T-helper 2 cell (primary cell): ENCODE results near the gene HIPK1.

Source experiments
- DNase-seq, 5 experiments: peaks; one replicate each; pipeline versions ENCODE4 v3.0.0 to v3.0.0-alpha.2; 2012 to 2022
- total RNA-seq, 2 donors: gene quantifications; one replicate each; lab custom pipeline; 2026; lab: John Stamatoyannopoulos, UW

Gene HIPK1
- total RNA-seq: 340 to 765 reads per million in 2 donors

DNA sequence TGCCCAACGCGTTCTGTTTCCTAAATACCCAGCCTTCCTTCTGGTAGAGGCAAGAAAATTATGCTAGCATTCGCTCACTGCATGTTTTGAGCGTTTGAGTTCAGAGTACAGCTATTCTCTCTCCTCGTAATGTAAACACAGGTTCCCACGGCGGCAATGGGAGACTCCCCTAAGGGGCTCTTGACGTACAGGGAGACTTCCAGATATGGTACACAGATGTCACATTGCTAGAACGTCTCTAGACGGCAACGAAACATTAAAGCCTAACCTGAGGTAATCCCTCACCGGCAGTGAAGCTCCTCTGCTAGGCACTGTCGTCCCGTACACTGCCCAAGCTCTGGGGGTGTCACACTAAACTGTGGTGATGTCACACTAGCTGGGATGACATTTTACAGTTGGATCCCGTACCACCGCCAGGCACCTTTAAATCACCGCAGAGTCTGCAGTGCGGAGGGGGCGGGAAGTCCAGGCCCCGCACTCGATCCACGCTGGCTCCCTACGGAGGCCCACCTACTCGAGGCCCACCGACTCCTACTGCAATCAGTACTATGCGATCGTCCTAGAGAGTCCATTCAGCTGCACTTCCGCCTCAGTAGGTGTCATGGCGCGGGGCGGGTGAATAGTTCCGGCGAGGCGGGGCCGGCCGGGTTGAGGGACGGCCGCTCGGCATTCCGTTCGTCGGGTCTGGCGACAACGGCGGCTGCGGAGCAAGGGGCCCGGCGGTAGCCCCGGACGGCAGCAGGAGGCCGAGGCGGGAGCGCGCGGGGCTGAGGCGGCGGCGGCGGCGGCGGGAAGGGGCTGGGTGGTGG is at the start of gene HIPK1:
Gene HIPK1 (plus strand): TSS at position 384 of the 809 bp plus-strand sequence.
- peak; percentile 81 to 95 (median 88) for DNase-seq

DNA sequence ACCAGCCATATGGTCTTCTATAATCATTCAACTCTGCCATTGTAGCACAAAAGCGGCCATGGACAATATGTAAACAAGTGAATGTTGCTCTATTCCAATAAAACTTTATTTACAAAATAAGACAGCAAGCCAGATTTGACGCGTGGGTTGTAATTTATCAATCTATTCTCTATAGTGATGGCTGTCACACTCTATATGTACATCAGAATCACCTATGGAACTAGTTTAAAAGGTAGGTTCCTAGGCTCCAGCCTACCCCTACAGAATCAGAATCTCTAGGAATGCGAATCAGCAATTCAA is 49.4 kb upstream of the HIPK1 start:
- DNase-seq: no peak

DNA sequence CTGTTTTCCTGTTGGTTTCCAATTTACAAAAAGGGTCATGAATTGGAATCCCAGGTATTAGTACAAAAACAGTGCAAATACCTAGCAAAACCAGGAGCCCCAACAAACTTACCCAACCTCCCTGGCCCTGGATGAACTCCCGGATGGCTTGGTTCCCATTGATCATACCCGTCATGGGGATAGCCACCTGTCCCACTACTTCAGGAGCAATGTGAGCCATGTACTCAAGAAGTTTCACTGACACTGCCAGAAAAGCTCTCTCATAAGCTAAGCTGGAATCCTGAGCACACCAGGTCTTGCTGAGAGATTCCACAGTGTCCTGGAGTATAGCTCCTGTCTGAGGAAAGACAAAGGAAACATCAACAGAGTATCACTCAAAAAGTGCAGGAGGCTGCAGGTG is 47.5 kb upstream of the HIPK1 start:
- DNase-seq: no peak

GRCh38 chr1:113886417-113887401 is 42.4 kb upstream of the HIPK1 start:
- no peak for DNase-seq

GRCh38 chr1:113887402-113888175 is 41.5 kb upstream of the HIPK1 start, which contains the start of gene BCL2L15:
BCL2L15 (minus strand) TSS chr1:113887581; CDS start chr1:113887375, 206 bp downstream.
- no peak for DNase-seq

DNA sequence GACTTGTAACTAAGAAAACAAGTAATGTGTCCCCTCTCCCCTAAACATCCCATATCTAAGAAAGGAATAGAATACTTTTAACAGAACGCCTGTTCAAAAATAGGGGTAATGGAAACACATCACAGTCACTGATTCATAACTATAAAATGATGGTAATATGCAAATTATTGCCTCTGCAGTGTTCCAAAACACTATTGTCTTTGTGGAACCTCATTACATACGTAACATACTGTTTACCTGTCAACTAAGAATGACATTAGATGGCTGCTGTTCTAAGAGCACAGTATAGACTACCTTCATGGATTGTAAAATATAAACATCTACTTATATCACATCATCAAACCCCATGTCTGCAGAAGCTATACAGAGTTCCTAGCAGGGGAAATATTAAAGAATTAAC is 38.3 kb upstream of the HIPK1 start:
- DNase-seq: no peak

DNA sequence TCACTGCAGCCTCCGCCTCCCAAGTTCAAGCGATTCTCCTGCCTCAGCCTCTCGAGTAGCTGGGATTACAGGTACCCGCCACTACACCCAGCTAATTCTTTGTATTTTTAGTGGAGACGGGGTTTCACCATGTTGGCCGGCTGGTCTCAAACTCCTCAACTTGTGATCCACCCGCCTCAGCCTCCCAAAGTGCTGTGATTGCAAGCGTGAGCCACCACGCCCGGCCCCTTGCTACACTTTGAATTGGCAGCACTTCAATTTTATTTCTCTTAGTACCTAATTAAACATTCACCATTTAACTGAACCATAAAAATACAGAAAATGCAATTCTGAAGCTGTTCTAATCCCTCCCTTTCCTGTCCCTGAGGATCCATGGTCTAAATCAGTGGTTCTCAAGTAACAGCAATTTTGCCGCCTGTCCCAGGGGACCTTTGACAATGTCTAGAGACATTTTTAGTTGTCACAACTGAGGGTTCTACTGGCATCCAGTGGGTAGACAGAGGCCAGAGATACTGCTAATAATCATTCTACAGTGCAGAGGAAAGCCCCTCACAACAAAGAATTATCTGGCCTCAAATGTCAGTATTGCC is 37.4 kb upstream of the HIPK1 start:
- DNase-seq: no peak

DNA sequence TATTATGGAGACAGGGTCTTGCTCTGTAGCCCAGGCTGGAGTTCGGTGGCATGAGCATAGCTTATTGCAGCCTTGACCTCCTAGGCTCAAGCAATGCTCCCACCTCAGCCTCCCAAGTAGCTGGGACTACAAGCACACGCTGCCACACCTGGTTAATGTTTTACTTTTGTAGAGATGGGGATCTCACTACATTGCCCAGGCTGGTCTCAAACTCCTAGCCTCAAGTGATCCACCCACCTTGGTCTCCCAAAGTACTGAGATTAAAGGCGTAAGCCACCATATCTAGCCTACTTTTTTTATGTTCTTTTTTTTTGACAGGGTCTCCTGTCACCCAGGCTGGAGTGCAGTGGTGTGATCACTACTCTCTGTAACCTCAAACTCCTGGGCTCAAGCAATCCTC is 35.9 kb upstream of the HIPK1 start:
- DNase-seq: no peak

- no peak for DNase-seq
Observed at GRCh38 chr1:113895098-113895497, 34.0 kb upstream of the HIPK1 start.

DNA sequence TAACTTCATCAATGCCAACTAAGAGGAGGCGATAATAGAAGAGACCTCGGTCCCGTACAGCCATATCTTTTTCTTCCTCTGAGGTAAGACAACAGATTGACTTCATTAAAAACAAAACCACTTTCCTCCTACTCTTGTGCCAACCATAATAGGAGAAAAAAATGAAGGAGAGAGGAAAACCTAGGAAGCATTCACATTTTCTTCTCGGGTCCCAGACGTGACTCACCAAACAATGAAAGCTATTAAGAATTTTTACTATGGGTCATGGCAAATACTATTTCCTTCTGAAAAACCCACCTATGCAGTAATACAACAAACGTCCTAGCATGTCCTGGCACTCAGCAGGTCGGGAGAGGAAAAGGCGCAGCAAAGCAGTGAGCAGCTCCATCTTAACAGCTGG is 33.2 kb upstream of the HIPK1 start:
- no peak for DNase-seq

DNA sequence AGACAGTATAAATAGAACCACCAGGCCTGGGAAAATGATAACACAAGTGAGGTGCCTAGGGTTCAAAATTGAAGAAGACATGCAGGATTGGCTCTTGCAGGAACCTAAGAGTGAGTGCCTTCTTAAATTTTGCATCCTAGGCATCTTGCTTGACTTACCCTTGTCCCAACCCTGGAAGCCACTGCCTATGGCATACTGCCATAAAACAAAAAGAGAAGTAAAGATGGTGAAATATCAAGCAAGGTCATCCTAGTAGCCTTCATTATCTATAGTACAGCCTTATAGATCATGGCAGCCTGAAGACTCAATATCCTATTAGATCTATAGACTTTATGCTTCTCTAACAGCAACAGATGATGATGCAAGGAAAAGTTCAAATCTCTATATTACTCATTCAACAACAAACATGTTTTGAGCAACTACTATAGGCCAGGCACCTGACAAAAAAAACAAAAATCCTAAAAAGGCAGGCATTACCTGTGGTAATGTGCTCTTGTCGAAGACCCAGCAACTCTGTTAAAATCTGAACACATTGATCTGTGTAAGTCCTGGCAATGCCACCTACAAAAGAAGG is 30.8 kb upstream of the HIPK1 start:
- peak in 1 of 5 experiments; percentile 34 for DNase-seq

GRCh38 chr1:113899111-113899510 is 30.0 kb upstream of the HIPK1 start:
- no peak for DNase-seq

DNA sequence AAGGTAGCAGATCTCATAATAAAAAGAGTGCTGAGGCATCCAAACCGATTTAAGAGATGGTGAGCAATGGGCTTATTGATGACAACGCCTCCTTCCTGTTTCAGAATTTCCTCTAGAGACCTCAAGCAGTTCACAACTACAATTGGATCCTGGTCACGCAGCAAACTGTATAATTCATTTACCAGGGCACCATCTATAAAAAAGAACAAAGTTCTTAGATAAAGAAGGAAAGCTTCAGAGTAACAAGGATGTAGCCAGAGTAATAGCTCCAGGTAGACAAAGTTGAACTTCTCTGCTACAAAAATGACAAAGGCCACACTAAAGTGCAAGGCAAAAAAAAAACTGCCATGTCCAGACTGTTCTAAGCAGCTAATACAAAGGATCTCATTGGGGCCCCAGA is 27.9 kb upstream of the HIPK1 start:
- peak in 1 of 5 experiments; percentile 51 for DNase-seq

DNA sequence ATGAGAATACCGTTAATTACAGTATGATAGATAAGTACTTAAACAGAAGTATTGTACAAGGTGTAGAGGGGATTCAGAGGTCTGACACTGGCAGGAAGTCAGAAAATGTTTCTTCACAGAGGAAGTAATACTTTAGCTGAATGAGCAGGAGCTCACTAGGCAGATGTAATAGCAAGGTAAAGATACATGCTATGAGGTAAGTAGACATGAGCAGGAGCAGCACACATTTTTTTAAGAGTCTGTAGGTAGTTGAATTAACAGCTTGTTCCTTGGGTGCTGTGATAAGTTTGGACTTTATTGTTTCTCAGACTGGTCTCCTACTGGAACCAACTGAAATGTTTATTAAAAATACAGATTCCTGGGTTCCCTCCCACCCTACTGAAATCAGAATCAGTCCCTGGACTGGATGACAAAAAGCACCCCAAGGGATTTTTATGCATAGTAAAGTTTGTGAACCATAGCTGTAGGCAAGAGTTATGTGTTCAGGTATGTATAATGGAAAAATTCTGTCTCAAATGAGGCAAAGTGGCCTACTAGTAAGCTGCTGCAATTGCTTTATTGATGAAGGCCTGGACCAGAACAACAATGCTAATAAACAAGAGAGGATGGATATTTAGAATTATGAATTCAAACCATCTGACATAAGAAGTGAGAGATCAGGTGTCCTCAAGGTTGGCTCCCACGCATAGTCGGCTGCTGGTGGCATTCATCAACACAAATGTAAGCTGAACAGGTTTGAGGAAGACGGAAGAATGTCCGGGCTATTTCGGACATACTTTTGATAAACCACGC is 25.4 kb upstream of the HIPK1 start:
- peak in 1 of 5 experiments; percentile 67 for DNase-seq

GRCh38 chr1:113904293-113904673 is 24.8 kb upstream of the HIPK1 start:
- peak in 1 of 5 experiments; percentile 90 for DNase-seq

- DNase-seq: peak; percentile 83 to 100 (median 97)
Observed at GRCh38 chr1:113904674-113905434, 24.3 kb upstream of the HIPK1 start, which contains the start of the genes AP4B1 and DCLRE1B. AP4B1 (minus strand) TSS chr1:113904799; CDS start chr1:113904717, 82 bp downstream. DCLRE1B (plus strand) TSS chr1:113905326; CDS start chr1:113905587, 261 bp downstream.

DNA sequence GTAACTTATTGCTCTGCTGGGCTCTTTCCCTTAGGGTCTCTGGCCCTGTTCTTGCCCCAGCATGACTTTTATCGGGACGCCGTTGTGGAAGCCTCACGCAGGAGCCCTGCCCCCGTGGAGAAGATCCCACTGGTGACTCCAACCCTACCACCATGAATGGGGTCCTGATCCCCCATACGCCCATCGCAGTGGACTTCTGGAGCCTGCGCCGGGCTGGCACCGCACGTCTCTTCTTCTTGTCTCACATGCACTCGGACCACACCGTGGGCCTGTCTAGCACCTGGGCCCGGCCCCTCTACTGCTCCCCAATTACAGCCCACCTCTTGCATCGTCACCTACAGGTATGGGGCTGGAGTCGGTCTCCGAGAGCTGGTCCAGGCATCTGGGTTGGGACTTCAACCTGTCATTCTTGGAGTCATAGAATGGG is 23.7 kb upstream of the HIPK1 start:
- peak in 2 of 5 experiments; percentile 18 to 40 for DNase-seq

DNA sequence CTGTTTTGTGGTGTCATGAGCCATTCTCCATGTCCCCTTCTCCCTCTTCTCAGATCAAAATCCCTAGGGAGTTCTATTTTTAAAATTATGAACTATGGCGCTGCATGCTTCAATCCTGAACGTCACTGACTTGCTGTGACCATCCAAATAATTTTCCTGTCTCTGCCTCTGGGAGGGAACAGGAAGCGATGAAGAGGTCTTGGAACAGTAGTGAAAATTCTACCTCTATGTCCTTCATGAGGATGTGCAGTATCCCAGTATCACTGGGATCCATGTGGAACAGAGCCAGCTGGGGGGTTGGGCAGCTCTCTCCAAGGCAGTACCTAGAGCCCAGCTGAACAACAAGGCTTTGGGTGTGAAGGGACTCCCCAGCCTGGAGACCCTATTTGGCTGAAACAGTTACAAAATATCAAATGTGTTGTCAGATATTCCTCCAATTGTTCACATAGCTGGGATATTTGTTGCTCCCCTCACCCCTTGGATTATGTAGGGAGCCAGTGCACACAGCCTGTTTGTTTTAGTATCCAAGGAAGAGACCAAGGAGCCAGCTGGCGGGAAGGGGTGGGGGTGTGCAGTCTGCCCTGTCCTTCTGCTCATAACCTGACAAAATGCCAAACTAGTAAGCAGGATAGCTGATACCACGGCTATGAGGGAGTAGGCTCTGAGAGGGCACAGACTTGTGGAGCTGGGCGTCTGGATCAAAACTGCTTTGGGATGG is 16.4 kb upstream of the HIPK1 start:
- no peak for DNase-seq

GRCh38 chr1:113913312-113913668 is 15.8 kb upstream of the HIPK1 start:
- DNase-seq: no peak
